HFFc6 (cell line): Measurements from ENCODE around the gene PRCD. TPM values are rescaled to one million over a fixed set of nuclear protein-coding genes. Genes with fewer than 3 reads are reported as not detected.

Source experiments
- DNase-seq: peaks from one replicate; pipeline ENCODE4 v3.0.0-alpha.2; 2018
- H3K27ac Mint-ChIP-seq: 2 replicates; pipeline ENCODE4 v1.8.0; 2020; ENCODE audit warnings: mild to moderate bottlenecking, mixed read lengths
- H3K27me3 Mint-ChIP-seq: 2 replicates; pipeline ENCODE4 v1.8.0; 2021; ENCODE audit warnings: mild to moderate bottlenecking, moderate library complexity, mixed read lengths; ENCODE audit not compliant: insufficient read depth
- H3K36me3 Mint-ChIP-seq: 2 replicates; pipeline ENCODE4 v1.8.0; 2021; ENCODE audit warnings: low read depth, mixed read lengths
- H3K4me1 Mint-ChIP-seq: 2 replicates; pipeline ENCODE4 v1.8.0; 2020; ENCODE audit warnings: low read depth, mixed read lengths
- H3K4me3 Mint-ChIP-seq: 2 replicates; pipeline ENCODE4 v1.8.0; 2020; ENCODE audit warnings: mild to moderate bottlenecking, moderate library complexity, mixed read lengths
- H3K9me3 Mint-ChIP-seq: 2 replicates; pipeline ENCODE4 v1.8.0; 2020; ENCODE audit warnings: mild to moderate bottlenecking, mixed read lengths
- total RNA-seq, 6 experiments: library from RNA; stranded (reverse); fragmentation: NEBNext Ultra II Directional; extraction: Animal tissue kit (Norgen Biotek cat#: 25700); gene quantifications; 2 replicates in 1 of 6; 3 replicates in 5 of 6; pipeline ENCODE4 v1.2.3, GENCODE V29; 2021
- TF ChIP-seq, protein P1 (sequence below): fragments of 200-600 bp; sonication (generic); IDR thresholded peaks from 2 replicates; pipeline ENCODE4 v1.5.0; 2021; ENCODE audit warnings: antibody characterized with exemption, mild to moderate bottlenecking

PRCD gene
- total RNA-seq, 6 experiments from 2014 or later = not detected

DNA sequence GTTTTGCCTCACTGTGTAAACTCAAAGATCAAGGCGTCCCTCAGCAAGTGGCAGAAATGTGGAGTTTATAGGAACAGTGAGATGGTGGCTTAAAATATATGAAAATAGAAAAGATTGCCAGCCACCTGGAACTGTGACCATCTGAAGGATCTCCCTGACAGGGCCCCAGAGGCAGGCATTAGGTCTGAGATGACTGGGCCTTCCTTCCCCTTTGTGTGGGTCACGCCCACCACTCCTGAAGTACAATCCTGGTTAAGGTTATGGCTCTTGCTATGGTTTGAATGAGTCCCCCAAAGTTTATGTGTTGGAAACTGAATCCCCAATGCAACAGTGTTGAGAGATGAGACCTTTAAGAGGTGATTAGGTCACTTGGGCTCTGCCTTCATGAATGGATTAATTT lies 39.4 kb downstream of the PRCD start:
- Mint-ChIP-seq H3K27me3 (peaks cover 5% of the 10 kb centered on the region), H3K4me3 (no peak overlapping the region), H3K36me3 (no peaks in the 10 kb centered on the region; the same call in 1 of the 2 replicates), H3K9me3 (no peaks in the 10 kb centered on the region), H3K4me1 (peaks cover 9% of the 10 kb centered on the region; the same call in 1 of the 2 replicates), H3K27ac (no peak overlapping the region)
- TF ChIP-seq, protein P1, sequence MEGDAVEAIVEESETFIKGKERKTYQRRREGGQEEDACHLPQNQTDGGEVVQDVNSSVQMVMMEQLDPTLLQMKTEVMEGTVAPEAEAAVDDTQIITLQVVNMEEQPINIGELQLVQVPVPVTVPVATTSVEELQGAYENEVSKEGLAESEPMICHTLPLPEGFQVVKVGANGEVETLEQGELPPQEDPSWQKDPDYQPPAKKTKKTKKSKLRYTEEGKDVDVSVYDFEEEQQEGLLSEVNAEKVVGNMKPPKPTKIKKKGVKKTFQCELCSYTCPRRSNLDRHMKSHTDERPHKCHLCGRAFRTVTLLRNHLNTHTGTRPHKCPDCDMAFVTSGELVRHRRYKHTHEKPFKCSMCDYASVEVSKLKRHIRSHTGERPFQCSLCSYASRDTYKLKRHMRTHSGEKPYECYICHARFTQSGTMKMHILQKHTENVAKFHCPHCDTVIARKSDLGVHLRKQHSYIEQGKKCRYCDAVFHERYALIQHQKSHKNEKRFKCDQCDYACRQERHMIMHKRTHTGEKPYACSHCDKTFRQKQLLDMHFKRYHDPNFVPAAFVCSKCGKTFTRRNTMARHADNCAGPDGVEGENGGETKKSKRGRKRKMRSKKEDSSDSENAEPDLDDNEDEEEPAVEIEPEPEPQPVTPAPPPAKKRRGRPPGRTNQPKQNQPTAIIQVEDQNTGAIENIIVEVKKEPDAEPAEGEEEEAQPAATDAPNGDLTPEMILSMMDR = no peak
- no peak for DNase-seq

DNA sequence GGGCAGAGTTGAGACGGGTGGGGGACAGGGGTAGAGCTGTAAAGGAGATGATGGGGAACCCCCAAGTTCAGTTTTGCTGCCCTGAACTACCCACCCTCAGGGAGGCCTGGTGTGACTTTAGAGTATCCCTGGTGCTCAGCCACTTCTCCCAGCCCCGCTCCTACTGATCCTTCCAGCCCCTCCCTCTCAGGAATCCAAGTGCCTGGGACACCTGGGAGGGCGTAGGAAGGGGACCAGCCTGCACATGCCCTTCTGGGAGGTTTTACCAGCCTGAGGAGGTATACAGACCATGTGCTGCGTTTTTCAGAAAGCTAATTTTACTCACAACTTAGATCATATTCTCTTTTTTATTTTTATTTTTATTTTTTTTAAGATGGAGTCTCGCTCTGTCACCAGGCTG lies 41.7 kb downstream of the PRCD start:
- TF ChIP-seq, protein P1 = no peak
- Mint-ChIP-seq H3K9me3 (no peaks in the 10 kb centered on the region), H3K4me1 (peaks cover 9% of the 10 kb centered on the region; the same call in 1 of the 2 replicates), H3K36me3 (no peaks in the 10 kb centered on the region), H3K27me3 (peaks cover 9% of the 10 kb centered on the region), H3K4me3 (no peak overlapping the region), H3K27ac (no peak overlapping the region)
- no peak for DNase-seq

DNA sequence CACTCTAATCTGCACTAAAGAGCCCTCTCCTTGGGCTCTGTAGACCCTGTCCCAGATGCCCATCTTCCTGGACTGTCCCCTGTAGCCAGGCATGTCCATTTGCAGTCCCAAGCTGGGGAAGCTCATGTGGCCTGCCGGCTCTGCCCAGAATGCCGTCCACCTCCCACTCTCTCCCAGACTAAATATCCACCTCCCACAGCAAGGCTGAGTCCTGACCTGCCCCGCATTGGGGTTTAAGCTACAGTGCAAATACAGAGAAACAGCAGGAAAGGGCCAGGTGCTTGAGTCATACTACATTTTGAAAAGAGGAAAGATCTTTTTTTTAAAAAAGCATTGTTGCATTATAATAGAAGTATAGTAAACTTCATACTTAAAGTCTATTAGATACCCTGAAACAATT lies 42.8 kb downstream of the PRCD start:
- peaks cover 9% of the 10 kb centered on the region; the same call in 1 of the 2 replicates for H3K4me1 Mint-ChIP-seq
- no peaks in the 10 kb centered on the region for H3K9me3 Mint-ChIP-seq
- H3K27me3 Mint-ChIP-seq = peaks cover 16% of the 10 kb centered on the region
- no peak overlapping the region for H3K4me3 Mint-ChIP-seq
- H3K27ac Mint-ChIP-seq = no peak overlapping the region
- DNase-seq = no peak
- no peaks in the 10 kb centered on the region for H3K36me3 Mint-ChIP-seq
- TF ChIP-seq, protein P1 = no peak

DNA sequence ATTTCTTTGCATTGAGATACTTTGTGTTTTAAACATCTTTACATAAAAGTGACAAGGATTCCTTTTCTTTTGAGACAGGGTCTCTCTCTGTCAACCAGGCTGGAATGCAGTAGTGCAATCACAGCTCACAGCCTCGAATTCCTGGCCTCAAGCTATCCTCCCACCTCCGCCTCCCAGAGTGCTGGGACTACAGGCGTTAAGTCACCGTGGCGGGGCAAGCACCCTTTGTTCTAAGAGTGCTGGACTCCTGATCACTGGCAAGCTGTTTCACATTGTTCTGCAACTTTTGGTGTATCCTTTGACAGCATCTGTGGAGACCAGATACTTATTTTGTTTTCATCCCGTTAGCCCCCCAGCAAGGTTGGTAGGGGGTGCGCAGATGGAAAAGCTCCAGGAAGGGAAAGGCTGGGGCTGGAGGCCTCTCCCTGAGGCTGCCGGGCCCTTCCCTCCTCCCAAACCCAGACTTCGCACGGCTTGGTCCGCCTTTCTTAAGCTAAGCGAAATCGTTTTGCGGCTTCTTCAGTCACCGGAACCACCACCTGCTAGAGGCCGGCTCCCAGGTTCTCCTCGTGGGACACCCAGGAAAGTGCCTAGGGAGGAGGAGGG lies 44.7 kb downstream of the PRCD start:
- H3K27me3 Mint-ChIP-seq = peaks cover 26% of the 10 kb centered on the region
- H3K4me3 Mint-ChIP-seq = peak overlapping the region; percentile 77
- H3K9me3 Mint-ChIP-seq = no peaks in the 10 kb centered on the region
- H3K4me1 Mint-ChIP-seq = no peaks in the 10 kb centered on the region
- H3K36me3 Mint-ChIP-seq = no peaks in the 10 kb centered on the region
- DNase-seq = no peak
- no peak overlapping the region for H3K27ac Mint-ChIP-seq
- TF ChIP-seq, protein P1 = no peak

GRCh38 chr17:76585033-76585648 lies 45.3 kb downstream of the PRCD start:
- TF ChIP-seq, protein P1 = no peak
- Mint-ChIP-seq H3K4me3 (peak overlapping the region; percentile 77), H3K9me3 (no peaks in the 10 kb centered on the region), H3K36me3 (no peaks in the 10 kb centered on the region), H3K4me1 (no peaks in the 10 kb centered on the region), H3K27me3 (peaks cover 26% of the 10 kb centered on the region), H3K27ac (no peak overlapping the region)
- DNase-seq = no peak
